ACC112 (cell line): ENCODE measurements around the gene SYNM.

ENCODE experiments used
- H2AFZ ChIP-seq: fragments of 200-600 bp; sonication (generic); one replicate; pipeline ENCODE4 v1.6.0; 2017; ENCODE audit warnings: antibody characterized with exemption, low read length; ENCODE audit not compliant: unreplicated experiment
- H3K27ac ChIP-seq: fragments of 200-600 bp; sonication (generic); 2 replicates; pipeline ENCODE4 v1.5.1; 2014; ENCODE audit warnings: low read depth, mild to moderate bottlenecking, antibody characterized with exemption, low read length, moderate library complexity
- H3K27me3 ChIP-seq: fragments of 200-600 bp; sonication (generic); 2 replicates; pipeline ENCODE4 v1.6.1; 2014; ENCODE audit warnings: mild to moderate bottlenecking, antibody characterized with exemption, low read length, moderate library complexity, mixed read lengths; ENCODE audit not compliant: insufficient read depth
- H3K36me3 ChIP-seq: fragments of 200-600 bp; sonication (generic); 2 replicates; pipeline ENCODE4 v1.6.1; 2016; ENCODE audit warnings: mild to moderate bottlenecking, antibody characterized with exemption, low read length, moderate library complexity, mixed read lengths; ENCODE audit not compliant: insufficient read depth
- H3K4me1 ChIP-seq: fragments of 200-600 bp; sonication (generic); one replicate; pipeline ENCODE4 v1.6.1; 2016; ENCODE audit warnings: low read length, mixed read lengths; ENCODE audit not compliant: insufficient read depth, unreplicated experiment, control insufficient read depth
- H3K4me3 ChIP-seq: fragments of 200-600 bp; sonication (generic); 2 replicates; pipeline ENCODE4 v1.5.1; 2014; ENCODE audit warnings: mild to moderate bottlenecking, low read depth, low read length
- H3K79me2 ChIP-seq: fragments of 200-600 bp; sonication (generic); one replicate; pipeline ENCODE4 v1.6.0; 2016; ENCODE audit warnings: low read length; ENCODE audit not compliant: control insufficient read depth, unreplicated experiment, insufficient read depth

SYNM gene

DNA sequence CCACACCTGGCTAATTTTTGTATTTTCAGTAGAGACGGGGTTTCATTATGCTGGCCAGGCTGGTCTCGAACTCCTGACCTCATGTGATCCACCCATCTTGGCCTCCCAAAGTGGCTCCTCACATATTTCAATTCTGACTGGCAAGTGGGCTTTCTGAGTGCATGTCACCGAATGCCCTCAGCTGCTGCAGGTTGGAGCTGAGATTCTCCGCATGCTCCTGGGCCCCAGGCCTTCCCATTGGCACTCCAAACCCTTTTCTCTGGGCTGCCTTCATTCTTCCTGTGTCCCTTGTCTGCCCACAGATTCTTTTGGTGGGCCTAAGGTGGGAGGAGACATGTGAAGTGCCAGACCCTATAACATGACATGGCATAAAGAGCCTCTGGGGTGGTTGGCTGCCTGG, 67.3 kb downstream of the SYNM start:
- Histone ChIP-seq H3K4me3 (no peak overlapping the region), H3K27me3 (no peaks in the 10 kb centered on the region), H3K4me1 (no peaks in the 10 kb centered on the region), H2AFZ (no peak overlapping the region), H3K79me2 (no peaks in the 10 kb centered on the region), H3K27ac (no peak overlapping the region), H3K36me3 (0 out of 2 replicates have a peak, but pooled peaks cover 3% of the 10 kb centered on the region)

DNA sequence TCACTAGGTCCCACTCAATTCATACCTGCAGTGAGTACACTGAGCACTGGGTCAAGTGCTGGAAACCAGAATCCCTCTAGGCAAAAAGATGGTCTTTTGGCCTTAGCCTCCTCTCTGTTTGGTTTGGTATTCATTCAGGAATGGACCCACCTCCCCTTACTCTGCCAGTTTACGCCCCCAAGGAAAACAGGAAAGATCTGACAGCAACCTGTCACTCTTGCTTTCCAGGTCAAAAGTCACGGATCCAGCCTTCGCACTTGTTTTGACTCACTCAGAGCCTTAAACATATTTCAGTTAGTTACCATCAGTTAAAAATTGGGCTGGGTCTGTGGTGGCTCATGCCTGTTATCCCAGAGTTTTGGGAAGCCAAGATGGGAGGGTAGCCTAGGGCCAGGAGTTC, 68.1 kb downstream of the SYNM start:
- H3K4me1 ChIP-seq: no peaks in the 10 kb centered on the region
- H3K27me3 ChIP-seq: no peaks in the 10 kb centered on the region
- no peak overlapping the region for H3K27ac ChIP-seq
- 0 out of 2 replicates have a peak, but pooled peaks cover 3% of the 10 kb centered on the region for H3K36me3 ChIP-seq
- H3K4me3 ChIP-seq: no peak overlapping the region
- H2AFZ ChIP-seq: no peak overlapping the region
- no peaks in the 10 kb centered on the region for H3K79me2 ChIP-seq

DNA sequence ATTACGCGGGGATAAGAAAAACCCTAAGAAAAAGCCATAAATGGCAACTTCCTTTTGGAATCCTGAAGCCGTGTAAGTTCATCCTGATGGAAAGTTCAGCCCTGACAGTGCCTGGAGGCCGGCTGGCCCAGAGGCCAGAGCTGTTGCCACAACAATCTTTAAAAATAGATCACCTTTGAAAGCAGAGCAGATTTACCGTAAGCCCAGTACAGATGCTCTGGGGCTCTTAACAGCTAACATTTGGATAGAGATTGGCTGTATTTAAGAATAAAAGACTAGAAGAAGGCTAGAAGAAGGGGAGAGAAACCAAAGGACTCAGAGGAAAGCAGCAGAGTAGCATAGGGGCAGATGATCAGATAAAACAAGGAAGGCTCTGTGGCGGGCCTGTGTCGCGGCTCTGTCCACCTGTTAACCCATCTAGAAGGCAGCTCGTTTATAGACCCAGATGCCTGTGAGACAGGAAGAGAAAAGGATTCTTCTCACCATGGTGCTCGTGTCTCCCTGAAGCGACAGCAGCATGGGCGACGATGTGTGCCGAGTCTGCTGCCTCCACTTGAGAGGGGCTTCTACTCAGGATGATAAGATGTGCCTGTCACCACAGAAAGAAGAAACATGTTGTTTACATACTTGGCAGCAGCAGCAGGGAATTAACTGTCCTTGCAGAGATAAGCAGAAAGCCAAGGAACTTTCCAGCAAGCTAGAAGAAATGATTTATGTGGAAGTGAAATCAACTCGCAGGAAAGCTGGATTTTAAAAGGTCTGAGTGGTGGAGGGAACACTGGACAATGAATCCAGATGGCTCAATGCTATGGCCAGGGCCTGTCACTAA, 69.9 kb downstream of the SYNM start:
- Histone ChIP-seq H3K79me2 (no peaks in the 10 kb centered on the region), H3K4me3 (no peak overlapping the region), H3K36me3 (0 out of 2 replicates have a peak, but pooled peaks cover 3% of the 10 kb centered on the region), H3K27me3 (no peaks in the 10 kb centered on the region), H3K27ac (no peak overlapping the region), H3K4me1 (no peaks in the 10 kb centered on the region), H2AFZ (no peak overlapping the region)

DNA sequence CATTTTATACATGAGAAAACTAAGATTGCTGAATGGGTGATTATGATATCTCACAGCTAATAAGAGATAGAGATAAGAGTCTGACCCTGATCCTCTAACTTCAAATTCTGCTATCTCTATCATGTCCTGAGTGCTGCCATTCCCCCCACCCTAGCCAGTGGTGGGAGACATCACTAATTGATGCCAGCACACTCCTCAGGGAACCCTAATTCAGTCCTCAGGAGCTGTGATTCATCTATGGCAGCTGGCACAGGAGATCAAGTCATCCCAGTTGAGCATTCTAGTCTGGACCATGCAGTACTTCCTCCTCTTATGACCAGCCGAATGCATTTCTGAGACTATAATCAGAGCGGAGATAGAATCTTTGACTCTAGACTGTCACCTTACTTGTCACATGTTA, 71.9 kb downstream of the SYNM start:
- H3K79me2 ChIP-seq: no peaks in the 10 kb centered on the region
- no peak overlapping the region for H2AFZ ChIP-seq
- H3K4me3 ChIP-seq: no peak overlapping the region
- H3K36me3 ChIP-seq: no peaks in the 10 kb centered on the region
- no peak overlapping the region for H3K27ac ChIP-seq
- no peaks in the 10 kb centered on the region for H3K27me3 ChIP-seq
- no peaks in the 10 kb centered on the region for H3K4me1 ChIP-seq

- Histone ChIP-seq H2AFZ (no peak overlapping the region), H3K4me3 (no peak overlapping the region), H3K79me2 (no peaks in the 10 kb centered on the region), H3K27ac (no peak overlapping the region), H3K4me1 (no peaks in the 10 kb centered on the region), H3K27me3 (no peaks in the 10 kb centered on the region), H3K36me3 (no peaks in the 10 kb centered on the region)
These were observed 72.8 kb downstream of the SYNM start for GRCh38 chr15:99177679-99178078.

- H3K27ac ChIP-seq: no peak overlapping the region
- peaks cover 2% of the 10 kb centered on the region; the same call in 1 of the 2 replicates for H3K36me3 ChIP-seq
- no peak overlapping the region for H2AFZ ChIP-seq
- H3K27me3 ChIP-seq: no peaks in the 10 kb centered on the region
- H3K4me1 ChIP-seq: no peaks in the 10 kb centered on the region
- no peaks in the 10 kb centered on the region for H3K79me2 ChIP-seq
- H3K4me3 ChIP-seq: no peak overlapping the region
These were observed 75.4 kb downstream of the SYNM start for GRCh38 chr15:99180086-99180963.

GRCh38 chr15:99180964-99181306, 76.1 kb downstream of the SYNM start:
- H3K36me3 ChIP-seq: peaks cover 6% of the 10 kb centered on the region; the same call in 1 of the 2 replicates
- H3K4me1 ChIP-seq: no peaks in the 10 kb centered on the region
- H2AFZ ChIP-seq: no peak overlapping the region

GRCh38 chr15:99181545-99181971, 76.7 kb downstream of the SYNM start:
- H3K4me3 ChIP-seq: no peak overlapping the region
- H2AFZ ChIP-seq: no peak overlapping the region
- no peaks in the 10 kb centered on the region for H3K79me2 ChIP-seq
- no peaks in the 10 kb centered on the region for H3K27me3 ChIP-seq
- no peak overlapping the region for H3K27ac ChIP-seq
- H3K36me3 ChIP-seq: peaks cover 6% of the 10 kb centered on the region; the same call in 1 of the 2 replicates
- H3K4me1 ChIP-seq: no peaks in the 10 kb centered on the region

More at GRCh38 chr15:99180964-99181306, 76.1 kb downstream of the SYNM start:
- Histone ChIP-seq H3K79me2 (no peaks in the 10 kb centered on the region), H3K27ac (no peak overlapping the region), H3K27me3 (no peaks in the 10 kb centered on the region), H3K4me3 (no peak overlapping the region)

DNA sequence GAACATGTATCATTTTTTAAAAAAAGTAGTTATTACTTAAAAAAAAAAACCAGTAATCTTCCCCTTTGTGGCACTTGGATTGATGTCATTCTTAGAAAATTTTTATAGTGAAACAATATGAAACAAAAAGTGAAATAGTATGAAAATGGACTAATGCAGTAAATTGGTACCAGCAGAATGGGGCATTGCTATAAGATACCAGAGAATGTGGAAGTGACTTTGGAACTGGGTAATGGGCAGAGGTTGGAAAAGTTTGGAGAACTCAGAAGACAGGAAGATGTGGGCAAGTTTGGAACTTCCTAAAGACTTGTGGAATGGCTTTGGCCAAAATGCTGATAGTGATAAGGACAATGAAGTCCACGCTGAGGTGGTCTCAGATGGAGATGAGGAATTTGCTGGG, 77.9 kb downstream of the SYNM start:
- Histone ChIP-seq H3K27ac (no peak overlapping the region), H3K79me2 (no peaks in the 10 kb centered on the region), H2AFZ (no peak overlapping the region), H3K36me3 (peaks cover 9% of the 10 kb centered on the region; the same call in 1 of the 2 replicates), H3K27me3 (no peaks in the 10 kb centered on the region), H3K4me3 (no peak overlapping the region), H3K4me1 (peaks cover 3% of the 10 kb centered on the region)
